Measurements from ENCODE around the gene NRTN. TPM values are rescaled to one million over a fixed set of nuclear protein-coding genes. Genes with fewer than 3 reads are reported as not detected.

Gene NRTN
- total RNA-seq, 1 experiment from 2014 or later: 1.9 TPM

DNA sequence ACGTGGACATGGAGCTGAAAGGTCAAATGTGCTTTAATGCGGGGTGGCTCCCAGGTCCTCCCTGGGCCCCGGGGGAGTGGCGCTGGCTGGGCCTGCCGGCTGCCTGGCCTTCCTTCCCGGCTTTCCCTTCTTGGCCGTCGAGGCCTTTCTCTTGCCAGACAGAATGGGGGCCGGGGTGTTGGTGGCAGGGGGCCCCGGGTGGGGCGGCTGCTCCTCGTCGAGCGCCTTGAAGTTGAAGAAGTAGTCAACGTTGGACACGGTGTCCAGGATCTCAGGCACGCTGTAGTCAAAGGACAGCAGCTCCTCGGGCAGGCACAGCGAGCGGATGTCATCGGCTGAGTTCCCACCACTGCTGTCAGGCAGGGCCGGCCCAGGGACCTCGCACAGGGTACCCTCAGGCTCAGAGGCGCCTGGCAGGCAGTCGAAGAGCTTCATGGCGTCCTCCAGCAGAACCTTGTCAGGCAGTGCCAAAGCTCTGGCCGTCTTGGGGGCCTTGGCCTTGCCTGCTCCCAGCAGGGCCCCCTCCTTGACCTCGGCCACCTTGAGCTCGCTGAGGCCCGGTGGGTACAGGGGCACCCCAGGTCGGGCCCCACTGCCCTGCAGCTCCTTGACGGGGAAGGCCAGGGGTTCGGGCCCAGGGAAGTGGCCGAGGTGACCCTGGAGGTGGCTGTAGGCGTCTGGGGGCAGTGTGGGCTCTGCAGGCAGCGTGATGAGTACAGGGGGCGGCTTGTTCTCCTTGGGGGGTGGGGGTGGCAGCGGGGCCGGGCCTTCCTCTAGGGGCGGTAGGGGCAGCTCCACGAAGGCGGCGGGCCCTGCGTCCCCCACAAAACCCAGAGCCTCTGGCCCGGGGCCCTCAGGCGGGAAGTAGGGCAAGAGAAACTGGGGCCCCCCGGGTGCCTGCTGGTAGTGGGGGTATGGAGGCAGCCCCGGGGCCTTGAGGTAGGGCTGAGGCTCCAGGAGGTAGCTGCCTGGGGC is 21.6 kb upstream of the NRTN start:
- Histone ChIP-seq H3K9me3 (ENCODE audit: insufficient read depth, low read depth) (no peaks in the 10 kb centered on the region), H3F3A (ENCODE audit: insufficient read depth, low read depth) (no peaks in the 10 kb centered on the region), H3K27me3 (ENCODE audit: insufficient read depth, low read depth) (no peaks in the 10 kb centered on the region), H3K27ac (no peak overlapping the region), H3K4me3 (no peak overlapping the region), H3K79me2 (ENCODE audit: low read depth) (no peaks in the 10 kb centered on the region), H3K4me2 (no peak overlapping the region), H3K9me2 (ENCODE audit: insufficient read depth) (no peaks in the 10 kb centered on the region), H4K20me1 (ENCODE audit: insufficient read depth) (no peaks in the 10 kb centered on the region), H2AFZ (no peak overlapping the region), H3K4me1 (replicated peaks; ENCODE audit: insufficient read depth) (no peaks in the 10 kb centered on the region), H3K36me3 (ENCODE audit: low read depth) (no peaks in the 10 kb centered on the region)
- TF ChIP-seq, protein P1, sequence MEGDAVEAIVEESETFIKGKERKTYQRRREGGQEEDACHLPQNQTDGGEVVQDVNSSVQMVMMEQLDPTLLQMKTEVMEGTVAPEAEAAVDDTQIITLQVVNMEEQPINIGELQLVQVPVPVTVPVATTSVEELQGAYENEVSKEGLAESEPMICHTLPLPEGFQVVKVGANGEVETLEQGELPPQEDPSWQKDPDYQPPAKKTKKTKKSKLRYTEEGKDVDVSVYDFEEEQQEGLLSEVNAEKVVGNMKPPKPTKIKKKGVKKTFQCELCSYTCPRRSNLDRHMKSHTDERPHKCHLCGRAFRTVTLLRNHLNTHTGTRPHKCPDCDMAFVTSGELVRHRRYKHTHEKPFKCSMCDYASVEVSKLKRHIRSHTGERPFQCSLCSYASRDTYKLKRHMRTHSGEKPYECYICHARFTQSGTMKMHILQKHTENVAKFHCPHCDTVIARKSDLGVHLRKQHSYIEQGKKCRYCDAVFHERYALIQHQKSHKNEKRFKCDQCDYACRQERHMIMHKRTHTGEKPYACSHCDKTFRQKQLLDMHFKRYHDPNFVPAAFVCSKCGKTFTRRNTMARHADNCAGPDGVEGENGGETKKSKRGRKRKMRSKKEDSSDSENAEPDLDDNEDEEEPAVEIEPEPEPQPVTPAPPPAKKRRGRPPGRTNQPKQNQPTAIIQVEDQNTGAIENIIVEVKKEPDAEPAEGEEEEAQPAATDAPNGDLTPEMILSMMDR (conservative IDR thresholded peaks at IDR 0.05): no peak
- no peak for TF ChIP-seq EZH2 (IDR thresholded peaks at IDR 0.05; ENCODE audit: low read depth)
- intact Hi-C loops (cut with micrococcal nuclease; ENCODE audit: unreplicated experiment): no loop called here
- DNase-seq: no peak
- no TSS peak for BruUV-seq (replicated peaks)
- POLR2A ChIA-PET (ENCODE audit: unreplicated experiment): interaction anchor here (0.6 kb wide), 1 partner anchor 64 kb away, joined by 6 read pairs; no protein-coding TSS in a partner anchor
- CTCF ChIA-PET: interaction anchor here (0.6 kb wide), 1 partner anchor 1081 kb away, joined by 3 read pairs; no protein-coding TSS in a partner anchor

DNA sequence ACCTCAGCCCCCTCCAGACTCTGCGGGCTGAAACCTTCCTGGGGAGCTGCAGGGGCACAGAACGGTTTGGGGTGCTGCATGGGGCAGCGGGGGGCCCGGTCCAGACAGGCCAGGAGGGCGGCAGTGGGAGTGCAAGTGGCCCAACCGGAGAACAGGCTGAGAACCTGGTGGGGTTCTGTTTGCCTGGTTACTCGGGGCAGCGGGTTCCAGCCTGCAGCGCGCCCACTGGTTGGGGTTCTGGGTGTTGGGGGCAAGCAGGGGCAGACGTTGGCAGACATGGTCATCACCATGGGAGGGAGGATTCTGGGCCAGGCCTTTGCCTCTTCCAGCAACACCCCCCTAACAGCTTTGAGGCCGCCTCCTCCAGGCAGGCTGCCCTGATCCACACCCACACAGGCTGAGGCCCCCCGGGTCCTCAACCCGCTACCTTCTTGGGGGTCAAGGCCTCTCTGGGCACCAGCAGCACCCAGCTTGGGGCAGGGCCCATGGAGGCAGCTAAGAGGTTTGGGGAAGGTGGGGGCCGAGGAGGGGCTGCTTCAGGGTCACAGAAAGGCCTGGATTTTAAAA is 20.2 kb upstream of the NRTN start, which contains the start of gene PRR22:
PRR22 (minus strand) TSS at position 166 of the 567 bp plus-strand sequence; CDS start at position 80, 86 bp downstream.
- Histone ChIP-seq H2AFZ (no peak within 1 kb of the TSS), H3K4me3 (no peak within 1 kb of the TSS), H3K27me3 (ENCODE audit: insufficient read depth, low read depth) (no peaks in the 10 kb centered on the region), H3F3A (ENCODE audit: insufficient read depth, low read depth) (no peaks in the 10 kb centered on the region), H3K4me1 (replicated peaks; ENCODE audit: insufficient read depth) (no peaks in the 10 kb centered on the region), H3K4me2 (no peak within 1 kb of the TSS), H3K9me2 (ENCODE audit: insufficient read depth) (no peaks in the 10 kb centered on the region), H3K36me3 (ENCODE audit: low read depth) (no peaks in the 10 kb centered on the region), H4K20me1 (ENCODE audit: insufficient read depth) (no peaks in the 10 kb centered on the region), H3K79me2 (ENCODE audit: low read depth) (peaks cover 3% of the 10 kb centered on the region), H3K27ac (no peak within 1 kb of the TSS), H3K9me3 (ENCODE audit: insufficient read depth, low read depth) (no peaks in the 10 kb centered on the region)
- intact Hi-C loops (cut with micrococcal nuclease; ENCODE audit: unreplicated experiment): no loop called here
- ChIA-PET CTCF (no interaction called here), POLR2A (ENCODE audit: unreplicated experiment) (no interaction called here)
- no peak for TF ChIP-seq EZH2 (IDR thresholded peaks at IDR 0.05; ENCODE audit: low read depth)
- TF ChIP-seq, protein P1 (conservative IDR thresholded peaks at IDR 0.05): no peak
- no TSS peak for BruUV-seq (replicated peaks)
- no peak for DNase-seq

DNA sequence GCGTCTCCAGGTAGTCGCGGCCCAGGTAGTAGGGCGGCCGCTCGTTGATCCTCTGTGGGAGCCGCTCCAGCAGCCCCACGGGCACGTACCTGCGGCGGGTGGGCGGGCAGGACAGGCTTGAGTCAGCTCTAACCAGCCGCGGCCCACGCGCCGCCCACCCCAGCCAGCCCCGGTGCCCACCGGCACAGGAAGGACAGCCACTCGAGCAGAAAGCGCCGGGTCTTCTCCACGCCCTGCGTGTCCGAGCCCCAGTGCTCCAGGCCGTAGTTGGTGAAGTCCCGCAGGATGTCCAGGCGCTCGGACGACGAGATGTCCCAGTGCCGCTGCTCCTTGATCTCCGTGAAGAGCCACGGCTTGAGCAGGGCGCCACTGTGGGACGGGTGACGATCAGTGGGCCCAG is 19.4 kb upstream of the NRTN start:
- H3K27me3 ChIP-seq (ENCODE audit: insufficient read depth, low read depth): no peaks in the 10 kb centered on the region
- H3K4me2 ChIP-seq: no peak overlapping the region
- CTCF ChIA-PET: no interaction called here
- 0 out of 2 replicates have a peak, but pooled peaks cover 6% of the 10 kb centered on the region for H4K20me1 ChIP-seq (ENCODE audit: insufficient read depth)
- no peak overlapping the region for H3K4me3 ChIP-seq
- no peak overlapping the region for H2AFZ ChIP-seq
- no peak for DNase-seq
- intact Hi-C loops (cut with micrococcal nuclease; ENCODE audit: unreplicated experiment): no loop called here
- peaks cover 10% of the 10 kb centered on the region for H3K79me2 ChIP-seq (ENCODE audit: low read depth)
- no peaks in the 10 kb centered on the region for H3F3A ChIP-seq (ENCODE audit: insufficient read depth, low read depth)
- POLR2A ChIA-PET (ENCODE audit: unreplicated experiment): no interaction called here
- no peak overlapping the region for H3K27ac ChIP-seq
- BruUV-seq (replicated peaks): no TSS peak
- no peaks in the 10 kb centered on the region for H3K36me3 ChIP-seq (ENCODE audit: low read depth)
- no peaks in the 10 kb centered on the region for H3K9me2 ChIP-seq (ENCODE audit: insufficient read depth)
- no peaks in the 10 kb centered on the region for H3K4me1 ChIP-seq (replicated peaks; ENCODE audit: insufficient read depth)
- TF ChIP-seq, protein P1 (conservative IDR thresholded peaks at IDR 0.05): no peak
- no peak for TF ChIP-seq EZH2 (IDR thresholded peaks at IDR 0.05; ENCODE audit: low read depth)
- H3K9me3 ChIP-seq (ENCODE audit: insufficient read depth, low read depth): no peaks in the 10 kb centered on the region
